Middle frontal gyrus (tissue), 1 donor: ENCODE results near the gene TNNI3K.

ENCODE experiments used
- DNase-seq: peaks from one replicate; pipeline ENCODE4 v3.0.0-alpha.2; 2015; ENCODE audit warnings: low spot score; ENCODE audit errors: extremely low spot score

Gene TNNI3K

DNA sequence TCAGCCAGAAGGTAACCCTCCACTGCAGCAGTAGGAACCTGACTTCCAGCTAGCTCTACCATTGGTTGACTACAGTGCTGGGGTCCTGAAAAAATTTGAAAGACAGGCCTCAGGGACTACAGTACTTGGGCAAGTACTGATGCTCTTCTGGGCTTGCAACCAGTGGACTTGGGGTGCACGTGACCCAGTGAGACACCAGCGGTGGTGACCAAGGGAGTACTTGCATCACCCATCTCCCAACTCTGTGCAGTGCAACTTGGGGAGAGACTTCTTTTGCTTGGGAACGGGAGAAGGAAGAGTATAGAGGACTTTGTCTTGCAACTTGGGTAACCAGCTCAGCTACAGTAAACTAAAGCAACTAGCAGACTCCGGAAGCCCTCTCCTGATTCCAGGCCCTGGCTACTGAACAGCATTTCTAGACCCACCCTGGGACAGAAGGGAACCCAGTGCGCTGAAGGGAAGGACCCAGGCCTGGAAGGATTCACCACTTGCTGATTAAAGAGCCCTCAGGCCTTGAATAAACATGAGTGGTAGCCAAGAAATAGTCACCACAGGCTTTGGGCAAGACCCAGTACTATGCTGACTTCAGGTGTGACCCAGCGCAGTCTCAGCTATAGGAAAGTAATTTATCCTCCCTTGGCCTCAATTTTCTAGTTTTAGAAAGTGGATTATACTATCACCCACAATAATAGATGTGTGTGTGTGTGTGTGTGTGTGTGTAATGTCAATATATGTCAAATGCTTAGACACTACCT is 45.6 kb downstream of the TNNI3K start:
- DNase-seq: no peak

DNA sequence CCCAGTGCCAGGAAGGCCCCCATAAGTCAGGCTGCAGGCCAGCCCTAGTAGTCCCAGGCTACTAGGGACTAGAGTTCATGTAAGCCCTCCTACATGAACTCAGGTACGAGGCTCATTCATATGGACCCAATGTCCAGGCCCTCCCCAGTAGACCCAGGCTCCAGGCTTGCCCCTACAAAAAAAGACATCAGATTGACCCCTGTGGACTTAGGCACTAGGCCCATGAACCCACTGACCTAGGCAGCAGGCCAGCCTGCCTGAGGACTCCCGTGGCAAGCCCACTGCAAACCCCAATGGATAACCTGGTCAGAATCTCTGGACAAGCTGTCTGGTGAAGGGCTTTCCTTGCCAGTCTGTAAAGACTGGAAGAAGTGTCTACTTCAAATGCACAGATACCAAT is 51.2 kb downstream of the TNNI3K start:
- DNase-seq: no peak

DNA sequence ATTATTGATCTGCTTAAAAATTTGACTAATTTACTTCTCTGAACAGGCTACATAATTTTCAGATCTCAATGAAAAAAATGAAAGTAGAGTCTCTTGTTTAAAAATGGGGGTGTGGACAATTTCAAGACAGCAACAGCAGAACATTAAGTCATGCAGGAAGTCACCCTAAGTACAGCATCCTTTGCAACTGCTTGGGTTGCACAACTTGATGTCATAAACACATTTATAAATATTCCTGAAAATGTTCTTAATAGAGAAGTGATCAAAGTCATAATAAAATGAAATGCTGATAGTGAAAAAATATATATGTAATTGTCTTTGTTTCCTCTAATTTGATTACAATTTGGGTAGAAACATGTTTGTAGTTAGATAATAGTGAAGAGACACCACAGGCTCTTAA is 79.3 kb downstream of the TNNI3K start:
- DNase-seq: no peak

DNA sequence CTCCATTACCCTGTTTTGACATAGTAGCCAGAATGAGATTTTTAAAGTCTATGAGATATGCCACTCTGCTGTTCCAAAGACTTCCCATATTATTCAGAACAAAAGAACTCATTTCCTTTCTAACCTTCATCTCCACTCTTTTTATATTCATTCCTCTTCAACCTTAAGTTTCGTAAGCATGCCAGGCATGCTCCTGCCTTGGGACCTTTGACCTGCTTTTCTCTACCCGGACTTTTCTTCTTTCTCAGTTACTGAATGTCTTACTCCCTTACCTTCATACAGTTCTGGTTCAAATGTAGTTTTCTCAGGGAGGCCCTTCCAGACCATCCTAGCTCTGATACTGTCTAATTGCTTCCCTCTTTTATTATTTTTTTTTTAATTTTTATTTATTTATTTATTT is 81.1 kb downstream of the TNNI3K start:
- no peak for DNase-seq

DNA sequence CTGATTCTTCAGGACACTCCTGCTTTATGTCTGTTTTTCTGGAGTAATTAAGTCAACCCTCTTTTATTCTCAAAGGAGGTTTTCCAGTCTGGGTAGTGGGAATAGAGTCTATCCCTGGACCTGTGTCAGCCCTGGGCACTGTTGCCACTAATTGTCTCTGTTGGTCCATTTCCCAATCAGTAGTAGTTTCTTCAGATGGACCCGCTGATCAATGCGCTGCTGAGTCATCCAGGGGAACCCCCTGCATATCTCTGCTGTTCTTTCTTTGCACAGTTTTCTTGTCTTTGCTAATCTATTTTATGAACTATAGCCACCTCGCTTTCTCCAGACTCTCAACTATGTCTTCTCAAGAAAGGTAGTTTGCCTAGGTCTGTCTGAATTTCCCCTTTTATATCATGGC is 82.5 kb downstream of the TNNI3K start:
- no peak for DNase-seq

DNA sequence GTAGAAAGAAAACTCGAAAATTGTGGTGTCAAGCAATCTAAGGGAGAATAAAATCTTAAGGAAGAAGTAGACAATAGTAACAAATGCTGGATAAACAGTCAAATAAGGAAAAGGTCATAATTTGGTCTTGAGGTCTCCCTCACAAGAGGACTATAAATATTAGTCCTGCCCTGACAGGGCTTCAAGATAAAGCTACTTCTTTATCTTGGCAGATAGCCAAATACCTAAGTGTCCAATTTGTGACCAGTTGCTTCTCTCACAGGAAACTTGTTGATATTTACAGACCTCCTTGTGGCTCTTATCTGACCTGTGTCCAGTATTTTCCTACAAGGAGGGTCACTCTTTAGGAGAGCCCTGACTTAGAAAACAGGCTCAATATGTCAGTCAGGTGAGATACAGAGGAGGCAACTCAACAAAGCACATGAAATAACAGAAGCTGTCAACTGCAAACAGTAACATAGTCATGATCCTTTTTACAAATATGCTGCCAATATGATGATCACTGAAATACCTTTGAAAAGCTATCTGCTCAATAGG is 88.8 kb downstream of the TNNI3K start:
- DNase-seq: no peak

DNA sequence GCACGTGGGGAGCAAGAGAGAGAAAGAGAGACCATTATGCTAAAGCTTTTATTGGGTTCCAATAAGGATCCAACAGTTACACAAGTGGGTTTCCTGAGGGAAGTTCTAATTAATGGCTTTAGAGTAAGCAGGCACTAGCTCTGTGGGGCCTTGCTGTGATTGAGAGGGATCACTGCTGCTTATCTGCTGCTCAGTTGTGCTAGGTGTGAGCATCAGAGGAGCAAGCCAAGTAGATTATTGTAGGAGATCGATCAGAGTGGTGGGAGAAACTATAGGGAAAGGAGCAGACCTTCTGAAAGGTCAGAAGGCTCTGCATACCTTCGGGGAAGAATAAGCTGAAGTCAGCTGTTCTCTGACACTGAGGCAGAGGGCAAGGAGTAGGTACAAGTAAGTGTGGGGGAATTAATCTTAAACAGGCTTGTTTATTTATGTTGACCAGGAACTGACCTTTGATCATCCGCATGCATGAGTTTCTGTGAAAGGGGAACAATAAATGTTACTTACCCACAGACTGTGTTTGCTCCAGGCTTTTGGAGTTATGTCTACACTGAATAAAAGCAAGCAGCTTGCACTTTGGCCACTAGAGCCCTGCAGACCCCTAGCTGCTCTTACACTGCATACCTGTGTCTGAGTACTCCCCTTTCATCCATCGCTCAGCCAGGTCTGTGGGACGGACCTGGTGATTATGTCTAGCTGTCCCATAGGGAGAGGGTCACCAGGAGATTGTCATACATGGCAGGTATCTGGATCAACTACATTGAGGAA is 89.7 kb downstream of the TNNI3K start:
- DNase-seq: no peak

DNA sequence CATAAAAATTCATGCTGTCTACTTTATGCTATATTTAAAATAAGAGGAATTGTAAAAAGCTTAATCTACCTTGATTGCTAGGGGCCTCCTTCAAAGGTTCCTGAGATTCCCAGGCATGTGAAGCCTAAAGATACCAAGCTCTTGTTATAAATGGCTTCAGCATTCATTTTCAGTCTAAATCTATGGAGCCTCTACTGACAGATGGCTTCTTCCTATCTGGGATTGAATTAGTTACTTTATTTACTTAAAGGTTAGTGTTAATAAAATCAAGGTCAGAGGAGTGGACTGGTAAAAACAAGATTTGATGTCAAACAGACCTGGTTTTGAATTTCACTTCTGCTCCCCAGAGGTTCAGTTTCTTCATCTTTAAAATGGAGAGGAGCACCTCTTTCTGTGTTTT is 93.7 kb downstream of the TNNI3K start:
- no peak for DNase-seq

DNA sequence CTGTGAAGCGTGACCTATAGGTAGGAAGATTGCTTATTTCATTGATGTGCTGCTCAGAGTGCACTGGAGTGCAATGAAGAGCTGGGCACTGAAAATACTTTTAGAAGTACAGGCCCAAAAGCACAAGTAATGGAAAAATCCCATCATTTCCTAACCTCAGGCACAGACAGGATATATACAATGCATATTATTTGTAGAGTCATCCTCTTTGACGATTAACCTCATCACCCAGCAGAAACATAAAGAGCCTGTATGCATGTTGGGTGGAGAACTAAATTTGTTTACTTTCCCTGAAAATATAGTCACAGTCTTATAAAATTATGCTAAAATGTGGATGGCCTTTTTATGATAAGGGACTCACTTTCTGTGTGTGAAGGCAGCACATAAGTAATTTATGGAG is 98.1 kb downstream of the TNNI3K start:
- no peak for DNase-seq

DNA sequence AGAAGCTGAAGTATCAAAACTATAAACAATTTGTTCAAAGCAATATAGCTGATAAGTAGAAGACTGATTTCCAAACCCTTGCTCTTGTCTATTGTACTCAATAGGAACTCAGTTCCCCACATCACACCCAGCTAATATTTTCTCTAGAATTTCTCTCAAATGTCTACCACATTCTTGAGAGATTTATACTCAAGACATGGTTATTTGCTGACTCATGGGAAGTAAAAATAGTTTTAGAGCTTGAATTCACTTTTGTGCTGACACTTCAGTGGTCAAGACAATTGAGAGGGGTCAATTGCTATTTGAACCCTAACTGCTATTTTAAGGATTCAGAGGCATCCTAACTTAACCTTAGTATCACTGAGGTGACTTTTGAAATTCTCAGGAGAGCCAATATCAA is 99.0 kb downstream of the TNNI3K start:
- no peak for DNase-seq

DNA sequence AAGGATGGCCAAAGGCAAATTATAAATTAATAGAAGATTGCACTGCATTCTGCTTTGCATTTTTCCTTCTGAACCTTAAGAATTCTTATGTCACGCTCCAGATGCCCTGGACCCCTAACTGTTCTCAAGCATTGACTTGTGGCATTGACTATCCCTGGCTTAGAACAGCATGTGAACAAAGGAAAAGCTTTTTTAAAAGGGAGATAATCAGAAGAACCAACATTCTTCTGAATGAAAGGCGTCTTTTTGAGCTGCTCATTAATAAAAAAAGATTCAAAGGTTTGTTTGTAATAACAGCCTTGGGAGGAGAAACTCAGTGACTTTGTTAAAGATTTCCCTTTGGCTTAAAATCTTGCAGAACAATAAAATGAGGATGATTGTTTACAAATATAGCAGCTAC is 105.5 kb downstream of the TNNI3K start:
- DNase-seq: no peak

DNA sequence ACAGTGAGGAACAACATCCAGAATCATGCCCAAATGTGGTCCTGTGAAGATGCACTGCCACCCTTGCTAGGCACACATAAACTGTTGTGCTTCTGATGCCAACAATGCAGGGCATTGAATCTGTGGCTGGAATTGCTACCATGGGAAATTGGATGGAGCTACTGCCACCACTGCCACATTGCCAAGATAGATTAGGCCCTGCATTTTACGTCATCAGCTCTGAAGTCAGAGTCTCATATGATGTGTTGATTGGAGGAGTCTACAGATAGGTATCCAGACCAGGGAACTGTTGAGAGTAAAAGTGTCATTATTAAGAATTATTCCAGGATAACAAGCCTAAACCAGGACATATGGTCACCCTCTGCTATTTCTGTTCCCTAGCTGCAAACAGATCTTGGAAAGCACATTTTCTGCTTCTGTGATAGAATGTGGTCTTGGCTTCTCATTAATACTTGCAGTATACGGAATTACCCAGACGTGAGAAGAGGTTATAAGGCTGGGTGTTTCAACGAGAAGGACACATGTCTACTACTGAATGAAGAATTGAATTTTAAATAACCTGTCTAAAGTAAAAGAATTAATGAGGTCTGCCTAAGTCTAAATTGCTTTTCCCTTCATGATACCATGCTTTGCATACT is 106.6 kb downstream of the TNNI3K start:
- no peak for DNase-seq

DNA sequence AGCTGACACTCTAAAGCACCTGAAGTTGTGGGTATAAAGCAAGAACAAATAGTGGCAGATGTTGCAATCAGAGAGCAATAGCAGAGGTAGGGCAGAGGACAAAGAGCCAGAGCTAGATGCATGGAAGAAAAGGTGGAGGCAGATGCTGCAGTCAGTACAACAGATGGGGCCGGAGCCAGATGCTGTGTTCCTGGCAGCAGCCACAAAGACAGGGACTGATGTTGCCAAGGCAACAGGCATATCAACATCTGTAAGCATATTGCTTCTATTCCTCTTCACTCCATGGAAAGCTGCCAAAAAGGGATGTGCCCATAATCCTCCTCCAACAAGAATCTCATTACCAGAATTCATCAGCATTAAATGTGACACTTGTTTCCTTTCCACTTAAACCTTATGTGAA is 108.0 kb downstream of the TNNI3K start:
- no peak for DNase-seq

DNA sequence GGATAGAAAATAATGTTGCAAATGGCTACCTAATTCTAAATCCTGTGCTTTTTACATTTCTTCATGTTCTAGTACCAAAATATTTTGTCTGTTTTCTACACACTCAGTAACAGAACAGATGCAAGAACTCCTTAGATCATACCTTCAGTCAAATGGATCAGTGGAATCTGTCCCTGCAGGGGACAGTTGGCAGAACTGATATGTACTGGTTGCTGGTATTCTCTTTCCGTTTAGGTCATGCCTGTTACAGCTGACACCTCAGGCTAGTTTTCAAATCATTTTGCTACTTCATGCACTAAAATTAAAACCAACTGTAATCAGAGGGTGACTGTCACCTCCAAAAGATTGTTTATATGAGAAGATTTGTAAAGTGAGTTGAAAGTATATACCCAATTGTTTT is 109.2 kb downstream of the TNNI3K start:
- no peak for DNase-seq

DNA sequence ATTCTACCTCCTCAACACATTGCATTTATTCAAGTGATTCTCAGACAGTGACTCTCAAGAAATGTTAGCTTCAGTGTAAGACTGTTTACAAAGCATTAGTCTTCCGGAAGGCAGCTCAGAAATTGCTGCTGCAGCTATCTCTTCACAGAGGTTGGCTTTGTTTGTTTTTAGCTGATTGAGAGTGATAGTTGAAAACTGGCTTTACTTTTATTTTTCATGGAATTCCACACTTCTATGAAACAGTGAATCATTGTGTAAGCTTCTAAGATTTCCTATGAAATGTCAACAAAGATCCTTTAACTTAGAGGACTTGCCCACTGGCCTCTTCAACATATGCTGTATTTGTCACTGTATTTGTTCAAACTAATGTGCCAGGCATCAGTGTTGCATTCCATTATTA is 121.3 kb downstream of the TNNI3K start:
- DNase-seq: no peak

DNA sequence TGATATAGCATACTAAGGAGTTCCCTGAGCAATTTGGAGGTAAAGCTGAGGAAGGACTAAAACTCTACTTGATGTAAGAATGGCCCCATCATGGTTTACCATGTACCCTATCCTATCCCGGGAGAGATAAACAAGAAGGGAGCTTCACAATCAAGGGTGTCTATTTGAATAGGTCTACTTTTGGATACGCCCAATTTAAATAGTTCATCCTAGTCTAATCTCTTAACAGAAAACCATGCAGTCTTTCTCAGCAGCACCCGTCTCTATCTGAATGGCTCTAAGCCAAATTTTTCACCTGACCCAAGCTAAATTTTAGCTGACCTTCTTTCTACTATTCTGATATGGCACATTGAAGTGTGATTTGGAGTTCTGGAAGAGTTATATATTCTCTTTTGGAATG is 122.0 kb downstream of the TNNI3K start:
- no peak for DNase-seq

DNA sequence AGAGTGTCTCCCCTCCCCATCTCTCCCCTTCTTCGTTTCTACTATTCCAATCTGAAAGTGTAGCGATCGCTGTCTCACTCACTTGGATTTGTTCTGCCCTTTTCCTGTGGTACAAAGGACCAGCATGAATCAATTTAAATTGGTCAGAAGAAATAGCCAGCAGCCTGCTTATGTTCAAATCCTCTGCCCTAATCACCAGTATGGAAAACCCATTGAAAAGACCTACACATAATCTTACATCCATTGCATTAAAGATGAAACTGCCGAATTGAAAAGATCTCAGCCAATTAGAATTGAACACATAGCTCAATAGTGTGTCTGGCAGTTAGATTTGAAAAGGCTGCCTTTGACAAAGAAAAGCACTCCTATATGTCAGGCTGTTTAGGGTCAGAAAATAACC is 122.6 kb downstream of the TNNI3K start:
- DNase-seq: no peak

DNA sequence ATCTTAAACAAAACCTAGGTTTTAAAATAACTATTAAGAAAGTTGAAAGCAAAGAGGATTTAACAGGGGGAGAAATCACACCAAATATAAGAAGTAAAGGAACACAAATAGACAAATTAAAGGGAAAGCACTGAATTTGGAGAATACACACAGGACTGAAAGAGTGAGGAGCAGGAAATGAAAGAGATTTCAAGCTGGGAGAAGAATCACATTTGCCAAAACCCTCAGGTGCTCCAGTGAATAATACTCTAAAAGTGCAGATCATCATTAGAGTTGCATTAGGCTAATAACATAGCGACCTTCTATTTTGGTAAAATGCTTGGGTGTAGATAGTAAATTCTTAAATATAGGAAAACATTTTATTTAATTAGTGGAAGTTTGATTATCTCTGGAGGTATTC is 127.5 kb downstream of the TNNI3K start:
- no peak for DNase-seq

DNA sequence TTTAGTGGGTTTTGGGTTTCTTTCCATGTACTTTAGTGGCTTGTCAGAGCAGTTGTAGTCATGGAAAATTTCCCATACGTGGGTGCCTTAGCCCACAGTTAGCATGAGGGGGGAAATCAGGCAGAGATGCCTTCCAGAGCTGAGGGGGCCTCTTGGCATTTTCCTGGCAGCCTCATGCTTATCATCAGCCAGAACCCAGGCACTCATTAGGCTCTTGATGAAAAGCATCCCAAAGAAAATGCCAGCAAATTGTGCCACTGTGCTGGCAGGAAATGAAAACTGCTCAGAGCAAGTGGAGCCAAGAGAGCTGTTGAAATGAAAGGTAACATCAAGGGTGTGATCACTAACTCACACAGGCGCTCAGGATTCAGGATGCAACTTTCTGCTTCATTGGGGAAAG is 128.0 kb downstream of the TNNI3K start:
- no peak for DNase-seq

DNA sequence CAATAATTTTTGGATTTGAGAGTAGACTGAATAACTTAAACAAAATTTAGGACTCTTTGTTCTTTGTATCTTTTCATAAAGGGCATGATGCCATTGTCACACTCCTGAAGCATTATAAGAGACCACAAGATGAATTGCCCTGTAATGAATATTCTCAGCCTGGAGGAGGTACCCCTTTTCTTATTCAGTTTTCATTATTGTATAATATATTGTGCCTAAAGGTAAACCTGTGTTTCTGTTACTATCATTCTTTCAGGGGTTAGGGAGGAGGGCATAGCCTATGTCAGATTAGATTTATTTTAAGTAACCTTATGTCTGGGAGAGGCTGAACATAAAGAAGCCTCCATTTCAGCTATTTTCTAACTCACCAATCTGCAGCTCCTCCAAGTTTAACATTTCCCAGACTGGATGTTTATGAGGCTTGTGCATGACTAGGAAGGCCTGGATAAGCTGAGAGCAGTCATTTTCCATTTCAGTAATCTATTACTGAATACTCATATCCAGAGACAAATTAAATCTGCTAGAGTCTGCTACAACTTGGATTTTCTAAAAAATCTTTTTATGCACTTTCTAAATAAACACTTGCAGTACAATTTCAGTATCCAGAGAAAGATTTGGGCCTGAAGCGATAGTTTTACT is 132.1 kb downstream of the TNNI3K start:
- no peak for DNase-seq

DNA sequence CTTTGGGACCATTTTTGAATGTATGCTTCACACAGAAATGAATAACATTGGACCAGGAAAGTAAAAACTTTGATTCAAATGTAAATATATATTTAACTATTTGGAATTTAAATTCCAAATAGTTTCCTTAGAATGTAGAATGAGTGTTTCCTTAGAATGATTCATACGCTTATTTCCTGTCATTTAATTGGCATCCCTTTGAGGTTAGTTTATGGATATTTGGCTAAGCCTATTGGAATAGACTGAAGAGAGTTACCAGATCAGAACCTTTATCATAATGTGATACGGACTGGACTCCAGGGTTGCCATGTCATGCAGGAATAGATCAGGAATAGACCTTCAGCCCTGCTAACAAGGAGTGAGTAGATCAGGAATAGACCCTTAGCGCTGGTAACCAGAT is 133.1 kb downstream of the TNNI3K start:
- DNase-seq: no peak

DNA sequence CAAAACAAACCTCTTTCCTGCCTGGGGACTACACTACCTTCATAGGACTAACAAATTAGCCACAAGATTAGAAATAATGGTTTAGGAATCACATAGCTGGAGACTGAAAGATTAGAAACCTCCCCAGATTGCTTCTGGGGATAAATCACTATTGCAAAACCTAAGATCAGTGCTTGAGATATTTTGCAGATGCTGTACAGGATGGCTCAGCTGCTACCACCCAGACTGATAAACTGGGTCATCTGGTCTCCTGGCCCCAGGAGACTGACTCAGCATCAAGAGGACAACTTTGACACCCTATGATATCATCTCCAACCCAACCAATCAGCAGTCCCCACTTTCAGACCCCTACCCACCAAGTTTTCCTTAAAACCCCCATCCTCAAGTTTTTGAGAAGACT is 140.2 kb downstream of the TNNI3K start:
- no peak for DNase-seq
